Gastrocnemius medialis (tissue), 4 donors: ENCODE measurements around the gene ATP6V1F.

Source experiments
- POLR2A ChIP-seq, 2 donors: fragments of 450-650 bp; IDR thresholded peaks; one replicate each; pipeline ENCODE4 v1.6.1; 2017; ENCODE audit warnings: antibody characterized with exemption in 2 of 2, mild to moderate bottlenecking in 2 of 2, moderate library complexity in 2 of 2
- TF ChIP-seq, protein P1 (sequence below), 5 experiments: fragments of 450-650 bp in 3 of 5; fragments of 200-600 bp in 2 of 5; sonication (generic) in 2 of 5; IDR thresholded peaks in 4 of 5; conservative IDR thresholded peaks in 1 of 5; 1 replicate in 4 of 5; 2 replicates in 1 of 5; pipeline ENCODE4 v1.5.1; 2016 to 2019; ENCODE audit warnings: antibody characterized with exemption in 5 of 5, mild to moderate bottlenecking in 3 of 5, moderate library complexity in 3 of 5

DNA sequence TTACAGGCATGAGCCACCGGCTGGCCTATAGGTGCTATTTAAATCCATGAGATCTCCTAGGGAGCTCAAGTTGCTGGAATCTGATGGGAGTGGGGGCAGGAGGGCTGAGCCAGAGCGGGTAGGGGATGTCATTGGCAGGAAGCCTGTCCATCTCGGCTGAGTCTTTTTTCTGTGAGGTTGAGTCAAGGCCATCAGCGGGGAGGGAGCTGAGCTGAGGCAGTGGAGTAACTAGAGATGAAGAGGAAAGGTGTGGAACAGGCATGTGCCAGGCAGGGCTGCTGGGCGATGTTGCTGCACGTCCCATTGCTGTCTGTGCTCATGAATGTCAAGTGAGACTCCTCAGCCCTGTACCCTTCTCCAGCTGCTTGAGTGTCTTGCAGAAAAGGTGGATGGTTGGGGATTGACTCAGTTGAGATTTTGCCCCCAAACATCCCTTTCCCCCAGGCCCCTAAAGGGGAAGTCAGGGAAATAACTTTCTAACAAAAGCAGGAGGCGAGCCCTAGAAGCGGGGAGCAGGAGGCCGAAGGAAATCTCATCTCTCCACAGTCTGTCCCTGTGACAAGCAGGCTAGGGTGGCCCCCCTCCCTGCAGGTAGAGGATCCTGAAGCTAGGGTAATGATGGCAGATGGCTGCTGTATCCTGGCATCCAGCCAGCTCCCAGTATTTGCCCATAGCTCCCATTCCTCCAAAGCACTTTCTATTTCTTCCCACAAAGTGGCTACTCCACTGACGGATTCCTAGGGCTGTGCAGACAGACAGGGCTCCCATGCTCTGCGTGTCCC lies 5.4 kb downstream of the ATP6V1F start:
- TF ChIP-seq, protein P1, sequence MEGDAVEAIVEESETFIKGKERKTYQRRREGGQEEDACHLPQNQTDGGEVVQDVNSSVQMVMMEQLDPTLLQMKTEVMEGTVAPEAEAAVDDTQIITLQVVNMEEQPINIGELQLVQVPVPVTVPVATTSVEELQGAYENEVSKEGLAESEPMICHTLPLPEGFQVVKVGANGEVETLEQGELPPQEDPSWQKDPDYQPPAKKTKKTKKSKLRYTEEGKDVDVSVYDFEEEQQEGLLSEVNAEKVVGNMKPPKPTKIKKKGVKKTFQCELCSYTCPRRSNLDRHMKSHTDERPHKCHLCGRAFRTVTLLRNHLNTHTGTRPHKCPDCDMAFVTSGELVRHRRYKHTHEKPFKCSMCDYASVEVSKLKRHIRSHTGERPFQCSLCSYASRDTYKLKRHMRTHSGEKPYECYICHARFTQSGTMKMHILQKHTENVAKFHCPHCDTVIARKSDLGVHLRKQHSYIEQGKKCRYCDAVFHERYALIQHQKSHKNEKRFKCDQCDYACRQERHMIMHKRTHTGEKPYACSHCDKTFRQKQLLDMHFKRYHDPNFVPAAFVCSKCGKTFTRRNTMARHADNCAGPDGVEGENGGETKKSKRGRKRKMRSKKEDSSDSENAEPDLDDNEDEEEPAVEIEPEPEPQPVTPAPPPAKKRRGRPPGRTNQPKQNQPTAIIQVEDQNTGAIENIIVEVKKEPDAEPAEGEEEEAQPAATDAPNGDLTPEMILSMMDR (IDR thresholded peaks at IDR 0.05 in 4 of 5, conservative IDR thresholded peaks at IDR 0.05 in 1 of 5): no peak
- no peak for TF ChIP-seq POLR2A (IDR thresholded peaks at IDR 0.05)
